ENCODE measurements around the gene MRPL20.

DNA sequence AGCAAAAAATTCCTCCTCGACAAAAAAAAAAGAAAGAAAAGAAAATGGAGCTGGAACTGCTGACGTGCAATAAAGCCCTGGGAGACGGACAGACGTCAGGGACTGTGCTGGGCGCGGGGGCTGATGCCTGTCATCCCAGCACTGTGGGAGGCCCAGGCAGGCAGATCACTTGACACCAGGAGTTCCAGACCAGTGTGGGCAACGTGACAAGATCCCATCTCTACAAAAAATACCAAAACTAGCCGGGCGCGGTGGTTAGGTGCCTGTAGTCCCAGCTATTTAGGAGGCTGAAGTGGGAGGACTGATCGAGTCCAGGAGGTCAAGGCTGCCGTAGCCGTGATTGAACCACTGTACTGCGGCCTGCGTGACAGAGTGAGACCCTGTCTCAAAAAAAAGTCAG is 17.6 kb upstream of the MRPL20 start:
- TF ChIP-seq EP300 (IDR thresholded peaks at IDR 0.05) (no peak), POLR2A (IDR thresholded peaks at IDR 0.05) (no peak)
- TF ChIP-seq, protein P1, sequence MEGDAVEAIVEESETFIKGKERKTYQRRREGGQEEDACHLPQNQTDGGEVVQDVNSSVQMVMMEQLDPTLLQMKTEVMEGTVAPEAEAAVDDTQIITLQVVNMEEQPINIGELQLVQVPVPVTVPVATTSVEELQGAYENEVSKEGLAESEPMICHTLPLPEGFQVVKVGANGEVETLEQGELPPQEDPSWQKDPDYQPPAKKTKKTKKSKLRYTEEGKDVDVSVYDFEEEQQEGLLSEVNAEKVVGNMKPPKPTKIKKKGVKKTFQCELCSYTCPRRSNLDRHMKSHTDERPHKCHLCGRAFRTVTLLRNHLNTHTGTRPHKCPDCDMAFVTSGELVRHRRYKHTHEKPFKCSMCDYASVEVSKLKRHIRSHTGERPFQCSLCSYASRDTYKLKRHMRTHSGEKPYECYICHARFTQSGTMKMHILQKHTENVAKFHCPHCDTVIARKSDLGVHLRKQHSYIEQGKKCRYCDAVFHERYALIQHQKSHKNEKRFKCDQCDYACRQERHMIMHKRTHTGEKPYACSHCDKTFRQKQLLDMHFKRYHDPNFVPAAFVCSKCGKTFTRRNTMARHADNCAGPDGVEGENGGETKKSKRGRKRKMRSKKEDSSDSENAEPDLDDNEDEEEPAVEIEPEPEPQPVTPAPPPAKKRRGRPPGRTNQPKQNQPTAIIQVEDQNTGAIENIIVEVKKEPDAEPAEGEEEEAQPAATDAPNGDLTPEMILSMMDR (IDR thresholded peaks at IDR 0.05): no peak

All from suprapubic skin (tissue), 3 donors.